AG10803 (cell line): ENCODE data around the gene LTBR.
"Not testable (repeated sequence)": the region's sequence is repeated elsewhere in the genome, so short reads cannot be mapped to it uniquely, and the experiment has no call there.

ENCODE experiments used
- DNase-seq: peaks from one replicate; pipeline ENCODE4 v3.0.0; 2010; ENCODE audit warnings: low read depth
- H3K4me3 ChIP-seq: 2 replicates; pipeline ENCODE4 v1.5.1; 2011; ENCODE audit warnings: mild to moderate bottlenecking, low read length, control low read depth
- CTCF ChIP-seq: conservative IDR thresholded peaks from 2 replicates; pipeline ENCODE4 v1.5.1; 2011; ENCODE audit warnings: mild to moderate bottlenecking, low read length, control low read depth, inconsistent platforms

Gene LTBR

GRCh38 chr12:6337958-6338433 is 46.0 kb upstream of the LTBR start:
- no peak for TF ChIP-seq CTCF
- peak; percentile 48 for DNase-seq
- H3K4me3 ChIP-seq, result peak overlapping the region; percentile 100

- DNase-seq, result not testable (repeated sequence)
- peak overlapping the region; percentile 100 for H3K4me3 ChIP-seq
Measured at GRCh38 chr12:6338536-6338935, 45.4 kb upstream of the LTBR start.

GRCh38 chr12:6338955-6339354 is 45.0 kb upstream of the LTBR start:
- no peak for DNase-seq
- TF ChIP-seq CTCF, result no peak
- peak overlapping the region; percentile 100 for H3K4me3 ChIP-seq

GRCh38 chr12:6340032-6340638 is 43.8 kb upstream of the LTBR start:
- peak overlapping the region; percentile 100 for H3K4me3 ChIP-seq
- no peak for TF ChIP-seq CTCF
- peak; percentile 80 for DNase-seq

- DNase-seq, result no peak
- peak overlapping the region; percentile 100 for H3K4me3 ChIP-seq
- no peak for TF ChIP-seq CTCF
Measured at GRCh38 chr12:6340745-6341416, 43.1 kb upstream of the LTBR start.

GRCh38 chr12:6341417-6342139 is 42.4 kb upstream of the LTBR start, which contains the start of gene TNFRSF1A:
Gene TNFRSF1A, minus strand, starts transcription at chr12:6342076. Its CDS starts 262 bp downstream, at chr12:6341814.
- peak; percentile 83 for DNase-seq
- peak within 1 kb of the TSS; percentile 100 for H3K4me3 ChIP-seq

More at GRCh38 chr12:6341417-6342139, 42.4 kb upstream of the LTBR start, which contains the start of gene TNFRSF1A:
- no peak for TF ChIP-seq CTCF
